NCI-H82 treated with DMSO at 0.1 percent for 48 hours (cell line): Measurements from ENCODE around the gene FASTK.

ENCODE experiments used
- DNase-seq: peaks from one replicate; lab custom pipeline; 2025; ENCODE audit not compliant: unreplicated experiment; lab: John Stamatoyannopoulos, UW

The FASTK gene

GRCh38 chr7:151118108-151119054 lies 37.8 kb upstream of the FASTK start:
- no peak for DNase-seq

- DNase-seq, result no peak
Observed at GRCh38 chr7:151117565-151117964, 37.0 kb upstream of the FASTK start.

- no peak for DNase-seq
Observed at GRCh38 chr7:151116603-151117440, 36.2 kb upstream of the FASTK start.

GRCh38 chr7:151115836-151116418 lies 35.3 kb upstream of the FASTK start:
- no peak for DNase-seq

GRCh38 chr7:151115121-151115835 lies 34.7 kb upstream of the FASTK start:
- no peak for DNase-seq

- no peak for DNase-seq
Observed at GRCh38 chr7:151114151-151115090, 33.8 kb upstream of the FASTK start.

- DNase-seq, result no peak
Observed at GRCh38 chr7:151113344-151114150, 32.9 kb upstream of the FASTK start.

GRCh38 chr7:151110941-151111645 lies 30.5 kb upstream of the FASTK start:
- DNase-seq, result no peak

GRCh38 chr7:151110236-151110940 lies 29.8 kb upstream of the FASTK start:
- DNase-seq, result no peak

GRCh38 chr7:151109094-151110048 lies 28.8 kb upstream of the FASTK start:
- no peak for DNase-seq

- no peak for DNase-seq
Observed at GRCh38 chr7:151107882-151108281, 27.3 kb upstream of the FASTK start.

- no peak for DNase-seq
Observed at GRCh38 chr7:151104411-151105235, 24.0 kb upstream of the FASTK start.

GRCh38 chr7:151103973-151104372 lies 23.4 kb upstream of the FASTK start:
- no peak for DNase-seq

GRCh38 chr7:151102991-151103390 lies 22.4 kb upstream of the FASTK start:
- no peak for DNase-seq

GRCh38 chr7:151101621-151102396 lies 21.2 kb upstream of the FASTK start:
- no peak for DNase-seq
